ENCODE results near the gene POU2AF1.

POU2AF1 gene

DNA sequence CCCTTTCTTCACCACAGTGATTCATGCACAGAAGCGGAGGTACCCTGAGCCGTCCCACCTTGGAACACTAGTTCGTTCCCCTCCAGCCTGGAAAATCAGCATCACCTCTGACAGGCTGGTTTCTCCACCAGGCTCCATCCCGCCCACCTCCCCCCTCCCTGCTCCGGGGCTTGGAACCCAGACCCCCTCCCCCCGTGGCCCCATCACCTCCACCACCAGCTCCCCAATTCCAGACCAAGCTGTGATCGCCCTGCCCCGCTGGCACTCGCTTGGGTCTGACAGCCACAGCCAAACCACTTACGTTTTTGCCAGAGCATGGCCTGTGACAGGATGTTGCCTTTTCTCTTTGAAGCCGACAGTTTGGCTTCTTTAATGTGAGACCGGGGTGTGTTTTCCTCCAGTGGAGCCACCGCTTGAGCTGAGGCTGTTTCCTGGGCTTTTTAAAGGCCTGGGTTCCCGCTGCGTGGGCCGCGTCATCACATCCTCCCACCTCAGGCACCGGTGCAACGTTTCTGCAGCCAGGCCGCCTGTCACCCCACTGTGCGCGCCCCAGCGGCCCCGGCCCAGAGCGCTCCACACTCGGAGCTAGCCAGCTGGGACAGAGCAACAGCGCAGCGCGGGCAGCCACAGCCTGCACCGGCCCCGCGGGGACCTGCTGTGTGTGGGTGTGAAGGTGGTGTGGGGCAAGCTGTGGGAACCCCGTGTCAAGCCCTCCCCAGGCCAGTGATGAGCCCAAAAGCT is at the start of gene POU2AF1:
Gene POU2AF1, minus strand, starts transcription at position 415 of the 741 bp plus-strand sequence. Its CDS starts 98 bp downstream, at position 317.
- no peak for DNase-seq

GRCh38 chr11:111428113-111428876 is 49.2 kb upstream of the POU2AF1 start:
- DNase-seq: no peak

GRCh38 chr11:111427471-111427912 is 48.4 kb upstream of the POU2AF1 start:
- DNase-seq: peak; percentile 64 to 73

- peak; percentile 38 to 56 for DNase-seq
These were observed 47.5 kb upstream of the POU2AF1 start for GRCh38 chr11:111426617-111427016.

- DNase-seq: no peak
These were observed 44.2 kb upstream of the POU2AF1 start for GRCh38 chr11:111423250-111423615.

DNA sequence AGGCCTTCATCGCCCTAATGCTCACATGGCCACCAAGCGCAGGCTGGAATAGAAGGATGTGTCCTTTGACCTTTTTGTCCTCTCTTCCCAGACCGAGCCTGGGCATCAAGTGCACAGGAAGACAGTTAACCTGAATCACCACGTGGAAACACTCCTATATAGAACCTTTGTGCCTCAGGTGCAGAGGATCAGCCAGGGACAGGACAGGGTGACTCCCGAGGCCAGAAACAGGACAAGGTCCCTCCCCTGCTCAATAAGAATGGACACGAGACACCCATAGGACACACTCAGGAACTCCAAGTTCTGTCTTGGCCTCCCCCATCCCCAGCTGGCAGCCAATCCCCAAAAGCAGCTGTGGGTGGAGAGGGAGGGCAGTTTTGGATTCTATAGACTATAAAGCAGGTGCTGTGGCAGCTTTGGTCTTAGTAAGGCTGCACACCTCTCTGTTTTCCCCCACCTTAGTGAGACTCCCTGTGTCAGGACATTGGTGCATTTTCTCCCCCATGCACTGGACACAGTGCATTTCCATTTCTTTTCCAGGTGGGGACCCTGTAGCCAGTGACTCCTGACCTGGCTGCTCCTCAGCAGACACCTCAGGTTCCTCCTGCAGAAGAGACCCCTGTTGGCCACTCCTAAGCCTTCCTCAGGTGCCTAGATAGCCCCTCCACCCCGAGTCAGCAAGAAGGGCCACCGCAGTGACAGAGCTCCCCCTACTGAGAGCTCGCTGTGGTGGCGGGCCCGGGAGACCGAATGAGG is 43.6 kb upstream of the POU2AF1 start:
- DNase-seq: peak; percentile 80 to 81

DNA sequence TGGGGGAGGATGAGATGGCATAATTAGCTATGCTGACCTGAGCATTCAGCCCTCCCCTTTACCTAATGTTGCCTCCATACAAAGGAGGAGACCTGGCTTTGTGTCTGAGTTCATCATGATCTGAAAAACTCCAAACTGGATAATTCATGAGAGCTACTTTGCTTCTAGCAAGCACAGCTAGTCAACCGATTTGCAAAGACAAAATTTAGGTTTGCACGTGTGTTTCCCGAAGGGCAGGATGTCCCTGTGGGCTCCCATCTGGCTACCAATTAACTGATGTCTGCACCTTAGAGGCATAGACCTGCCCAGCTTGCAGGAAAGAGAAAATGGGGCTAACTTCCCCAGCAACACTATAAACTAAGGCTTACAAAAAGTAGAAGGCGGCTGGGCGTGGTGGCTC is 42.2 kb upstream of the POU2AF1 start:
- DNase-seq: no peak

DNA sequence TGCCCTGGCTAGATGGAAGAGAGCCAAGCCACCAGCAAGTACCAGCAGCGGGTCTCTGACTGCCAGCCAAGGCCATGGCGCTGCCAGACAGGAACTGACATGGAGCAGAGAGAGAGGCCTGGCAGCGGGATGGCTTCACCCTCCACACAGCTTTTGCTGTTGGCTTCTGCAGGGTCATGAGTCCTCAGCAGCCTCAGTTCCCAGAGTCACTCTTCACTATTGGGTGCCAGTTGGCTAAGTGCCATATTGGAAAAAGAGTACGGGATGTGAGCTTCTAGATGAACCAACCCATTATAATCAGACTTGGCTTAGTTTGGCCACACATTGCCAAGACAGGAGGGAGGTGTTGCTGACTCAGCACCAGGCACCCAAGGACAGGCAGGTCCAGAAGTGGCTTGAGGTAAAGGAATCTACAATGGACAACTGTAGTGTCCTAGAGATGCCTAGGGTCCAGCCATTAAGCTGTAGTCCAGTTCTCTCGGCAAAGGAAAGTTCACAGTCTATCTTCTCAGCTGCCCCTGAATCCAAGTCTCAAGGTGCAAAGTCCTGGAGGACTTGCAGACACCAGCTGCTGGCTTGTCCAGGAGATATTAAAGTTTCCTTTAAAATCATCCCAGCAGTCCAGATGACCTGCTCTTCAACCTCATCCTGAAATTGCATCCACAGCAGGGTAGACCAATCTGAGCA is 40.7 kb upstream of the POU2AF1 start:
- no peak for DNase-seq

DNA sequence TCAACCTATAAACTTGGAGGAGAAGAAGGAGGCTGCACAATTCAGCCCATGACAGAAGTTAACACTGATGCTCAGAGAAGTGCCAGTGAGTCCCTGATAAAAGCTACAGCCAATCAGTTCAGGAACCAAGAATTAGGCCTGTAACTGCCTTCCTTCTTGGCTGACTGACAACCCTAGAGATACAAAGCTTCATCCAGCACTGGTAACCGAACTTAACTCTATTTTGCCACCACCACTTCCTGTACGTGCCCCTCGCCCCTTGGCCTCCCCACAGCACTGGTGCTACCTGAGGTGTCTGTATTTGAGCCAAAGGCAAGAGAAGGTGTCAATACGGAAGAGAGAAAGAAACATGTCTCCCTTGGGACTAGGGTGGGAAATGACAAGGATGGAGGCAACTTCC is 40.1 kb upstream of the POU2AF1 start:
- no peak for DNase-seq

- no peak for DNase-seq
These were observed 39.3 kb upstream of the POU2AF1 start for GRCh38 chr11:111418436-111418787.

DNA sequence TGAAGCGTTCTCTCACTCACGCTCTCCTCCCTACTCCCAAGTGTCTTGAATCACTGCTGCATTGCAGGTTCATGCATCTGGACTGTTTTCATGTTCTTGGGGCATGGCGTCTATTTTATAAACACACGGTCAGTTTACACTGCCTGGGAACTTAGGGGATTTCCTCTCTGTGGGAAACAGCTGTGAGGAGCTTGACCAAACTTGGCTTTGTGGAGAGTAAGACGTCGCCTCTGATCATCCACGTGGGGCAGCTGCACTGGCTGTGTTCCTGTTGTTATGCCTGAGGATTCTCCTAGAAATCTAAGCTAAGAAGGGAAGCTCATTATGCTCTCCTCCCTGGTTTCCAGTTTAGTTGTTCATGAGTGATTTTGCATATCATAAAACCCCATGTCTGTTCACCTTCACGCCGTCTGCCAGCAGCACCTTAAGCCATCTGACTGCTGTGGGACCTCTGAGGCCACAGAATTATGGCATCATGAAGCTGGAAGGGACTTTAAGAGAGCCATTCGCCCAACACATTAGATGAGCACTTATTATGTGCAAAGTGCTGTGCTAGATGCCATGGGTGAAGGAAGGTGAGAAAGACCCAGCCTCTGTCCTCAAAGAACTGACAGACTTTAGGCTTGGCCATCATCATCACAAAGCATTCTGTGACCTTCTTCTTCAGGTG is 38.8 kb upstream of the POU2AF1 start:
- no peak for DNase-seq

GRCh38 chr11:111417011-111417765 is 38.1 kb upstream of the POU2AF1 start:
- no peak for DNase-seq

- DNase-seq: no peak
These were observed 37.3 kb upstream of the POU2AF1 start for GRCh38 chr11:111416231-111416960.

GRCh38 chr11:111414936-111415335 is 35.9 kb upstream of the POU2AF1 start:
- no peak for DNase-seq

DNA sequence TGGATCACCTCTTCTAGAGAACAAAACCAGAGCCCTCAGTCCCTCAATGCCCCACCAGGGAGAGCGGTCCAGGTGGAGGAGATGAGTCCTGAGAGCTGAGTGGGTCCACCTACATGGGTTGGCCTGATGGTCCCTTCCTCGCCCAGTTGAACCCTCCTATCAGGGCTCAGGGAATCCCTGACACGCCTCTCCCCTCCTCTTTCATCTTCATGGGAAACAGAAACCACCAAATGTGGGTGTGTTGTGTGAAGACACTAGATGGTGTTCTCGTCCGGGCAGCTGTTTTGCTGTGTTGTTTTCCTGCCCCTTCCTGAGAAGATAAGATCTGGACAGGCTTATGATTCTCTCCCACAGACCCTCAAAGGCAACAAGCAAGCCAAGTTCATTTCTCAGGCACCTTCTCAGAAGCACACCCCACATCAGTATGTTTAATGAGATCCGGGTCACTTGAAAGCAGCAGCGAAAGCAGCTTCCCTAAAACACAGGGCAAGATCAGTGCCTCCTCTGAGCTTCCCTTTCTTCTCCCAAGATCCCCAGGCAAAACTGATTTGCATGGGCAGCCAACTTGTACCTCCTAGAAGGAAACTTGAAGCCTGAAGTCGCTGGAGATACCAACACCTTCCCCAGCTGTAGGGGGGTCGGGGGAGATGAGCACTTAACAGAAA is 35.3 kb upstream of the POU2AF1 start:
- DNase-seq: no peak

DNA sequence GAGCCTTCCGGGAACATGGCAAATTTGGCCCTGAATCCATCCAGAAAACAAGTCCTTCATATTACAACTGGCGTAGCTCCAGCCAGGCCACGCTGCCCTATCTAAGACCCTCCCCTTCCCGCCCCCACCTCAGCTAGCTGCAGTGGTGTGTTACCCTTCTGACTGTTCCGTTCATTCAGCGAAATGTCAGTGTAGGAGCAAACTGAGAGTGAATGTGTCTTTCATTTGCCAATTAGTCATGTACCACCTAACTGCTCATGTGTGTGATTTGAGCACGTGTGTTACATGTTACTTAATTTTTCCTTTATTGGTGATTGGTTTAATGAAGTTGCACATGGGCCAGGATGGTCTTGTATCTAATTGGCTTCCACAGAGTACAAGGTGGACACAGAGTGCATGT is 34.8 kb upstream of the POU2AF1 start:
- no peak for DNase-seq

DNA sequence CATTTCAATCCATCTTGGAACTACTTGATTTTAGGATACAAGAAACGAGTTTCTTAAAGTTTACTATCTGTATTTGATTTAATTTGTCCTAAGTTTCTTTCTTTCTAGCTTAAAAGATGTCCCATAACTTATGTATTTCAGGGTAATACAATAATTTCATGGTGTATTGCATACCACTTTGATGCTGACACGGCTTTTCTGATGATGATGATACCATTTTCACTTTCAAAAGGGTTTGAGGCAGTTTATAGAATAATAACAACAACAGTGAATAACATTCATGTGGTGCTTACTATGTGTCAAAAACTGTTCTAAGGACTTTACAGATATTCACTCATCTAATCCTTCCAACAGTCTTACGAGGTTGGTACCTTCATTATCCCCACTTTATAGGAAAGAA is 33.2 kb upstream of the POU2AF1 start:
- no peak for DNase-seq

DNA sequence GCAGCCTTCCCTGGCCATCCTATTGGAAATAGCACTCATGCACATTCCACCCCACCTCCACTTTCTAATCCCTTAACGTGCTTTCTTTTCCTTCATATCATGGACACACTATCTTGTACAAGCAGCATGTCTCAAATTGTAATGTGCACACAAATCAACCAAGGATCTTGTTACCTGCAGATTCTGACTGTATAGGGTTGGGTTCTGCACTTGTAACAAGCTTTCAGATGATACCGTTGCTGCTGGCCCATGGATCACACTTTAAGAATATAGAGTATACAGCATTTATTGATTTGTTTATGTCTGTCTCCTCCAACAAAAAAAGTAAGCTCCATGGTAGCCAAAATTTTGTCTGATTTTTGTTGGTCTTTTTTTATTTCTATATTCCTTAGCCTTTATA is 32.4 kb upstream of the POU2AF1 start:
- no peak for DNase-seq

- no peak for DNase-seq
These were observed 31.9 kb upstream of the POU2AF1 start for GRCh38 chr11:111410951-111411350.

DNA sequence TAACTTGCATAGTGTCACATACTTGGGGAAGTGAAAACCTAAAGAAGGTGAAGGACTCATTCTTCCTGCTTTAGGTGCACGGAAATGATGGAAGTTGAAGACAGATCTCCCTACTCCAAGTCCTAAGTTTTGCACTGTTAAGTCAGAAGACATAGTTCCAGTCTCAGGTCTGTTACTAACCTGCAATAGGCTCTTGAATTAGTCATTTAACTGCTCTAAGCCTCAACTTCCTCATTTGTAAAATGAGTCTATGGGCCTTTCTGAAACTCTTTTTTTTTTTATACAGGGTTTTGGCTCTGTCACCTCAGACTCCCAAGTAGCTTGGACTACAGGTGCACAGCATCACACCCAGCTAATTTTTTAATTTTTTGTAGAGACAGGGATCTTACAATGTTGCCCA is 30.8 kb upstream of the POU2AF1 start:
- no peak for DNase-seq

Measured in SHP77 (cell line).